A549 (cell line): ENCODE results near the gene SLC17A6. TPM values are rescaled to one million over a fixed set of nuclear protein-coding genes. Genes with fewer than 3 reads are reported as not detected.

Experiments used
- ATAC-seq, 2 experiments: fragments of 200-7000 bp in 1 of 2; fragments of >200 bp in 1 of 2; cut with Nextera tagmentation in 1 of 2; cut with Tn5 transposase in 1 of 2; 3 replicates each; pipeline versions ENCODE4 v1.8.0 to v1.9.1; 2018 to 2020; ENCODE audit warnings: mild to moderate bottlenecking in 1 of 2, moderate library complexity in 1 of 2
- CTCF ChIA-PET: fragments of 300-600 bp; sonication (Branson Sonifier 250); formaldehyde crosslinking; extraction: SDS; loops from one replicate; lab custom pipeline; 2021; ENCODE audit warnings: antibody characterized with exemption, inconsistent platforms; lab: Yijun Ruan, JAX
- POLR2A ChIA-PET: fragments of 350-600 bp; formaldehyde crosslinking; extraction: SDS; loops from one replicate; lab custom pipeline; 2021; ENCODE audit warnings: antibody characterized with exemption, inconsistent platforms; lab: Yijun Ruan, JAX
- DNase-seq, 2 experiments: peaks; one replicate each; pipeline versions ENCODE4 v3.0.0 to v3.0.0-alpha.2; 2011 to 2016; ENCODE audit warnings: low read depth in 1 of 2, low spot score in 1 of 2
- FAIRE-seq: peaks from 2 replicates; lab custom pipeline; 2011; peaks lifted over from hg19 to GRCh38; lab: Jason Lieb, UNC
- H3K27ac ChIP-seq, 2 experiments: fragments of >200 bp; sonication (Bioruptor Twin); formaldehyde crosslinking; 3 replicates each; pipeline ENCODE4 v1.5.1; 2016 to 2017
- H3K4me1 ChIP-seq: fragments of >200 bp; sonication (Bioruptor Twin); formaldehyde crosslinking; 3 replicates; pipeline ENCODE4 v1.6.1; 2016
- H3K4me2 ChIP-seq: fragments of >200 bp; sonication (Bioruptor Twin); formaldehyde crosslinking; 3 replicates; pipeline ENCODE4 v1.6.1; 2016
- H3K4me3 ChIP-seq: fragments of >200 bp; sonication (Bioruptor Twin); formaldehyde crosslinking; 3 replicates; pipeline ENCODE4 v1.5.1; 2016
- H3K9me3 ChIP-seq: fragments of >200 bp; sonication (Bioruptor Twin); formaldehyde crosslinking; 3 replicates; pipeline ENCODE4 v1.6.1; 2016
- BHLHE40 ChIP-seq: IDR thresholded peaks from 2 replicates; pipeline ENCODE4 v1.6.1; 2012; ENCODE audit warnings: low read depth, low read length, inconsistent platforms
- CEBPB ChIP-seq, 2 experiments: fragments of >200 bp in 1 of 2; sonication (Bioruptor Twin) in 1 of 2; formaldehyde crosslinking in 1 of 2; IDR thresholded peaks; 2 replicates each; pipeline ENCODE4 v1.6.1; 2012 to 2016
- CHD2 ChIP-seq: fragments of 150-350 bp; IDR thresholded peaks from 2 replicates; pipeline ENCODE4 v1.6.1; 2014; ENCODE audit warnings: low read length; ENCODE audit not compliant: partially characterized antibody
- EHF ChIP-seq: fragments of 250-450 bp; sonication (Bioruptor Pico); IDR thresholded peaks from 2 replicates; pipeline ENCODE4 v1.5.0; 2020; ENCODE audit warnings: mild to moderate bottlenecking
- EP300 ChIP-seq, 2 experiments: fragments of >200 bp; sonication (Bioruptor Twin); formaldehyde crosslinking; IDR thresholded peaks; 2 replicates in 1 of 2; 3 replicates in 1 of 2; pipeline ENCODE4 v1.6.1; 2016 to 2017
- FOSL2 ChIP-seq, 2 experiments: fragments of 450-650 bp in 1 of 2; fragments of >200 bp in 1 of 2; sonication (Bioruptor Twin) in 1 of 2; formaldehyde crosslinking; IDR thresholded peaks; 2 replicates each; pipeline versions ENCODE4 v1.5.0 to v1.6.1; 2016 to 2020; ENCODE audit warnings: mild to moderate bottlenecking in 1 of 2, moderate library complexity in 1 of 2
- FOXS1 ChIP-seq: fragments of 250-450 bp; sonication (Bioruptor Pico); IDR thresholded peaks from 2 replicates; pipeline ENCODE4 v1.5.0; 2020; ENCODE audit warnings: mild to moderate bottlenecking, moderate library complexity
- GATA3 ChIP-seq: IDR thresholded peaks from 2 replicates; pipeline ENCODE4 v1.6.1; 2012; ENCODE audit warnings: borderline replicate concordance
- HES2 ChIP-seq: fragments of >200 bp; sonication (Bioruptor Twin); formaldehyde crosslinking; IDR thresholded peaks from 2 replicates; pipeline ENCODE4 v1.6.1; 2016
- HEYL ChIP-seq: fragments of 250-450 bp; sonication (Bioruptor Pico); IDR thresholded peaks from 2 replicates; pipeline ENCODE4 v1.8.0; 2021; ENCODE audit warnings: mild to moderate bottlenecking, moderate library complexity
- HOXA7 ChIP-seq: fragments of 250-450 bp; sonication (Bioruptor Pico); IDR thresholded peaks from 2 replicates; pipeline ENCODE4 v1.5.0; 2020; ENCODE audit warnings: mild to moderate bottlenecking, moderate library complexity
- JUN ChIP-seq, 2 experiments: fragments of >200 bp; sonication (Bioruptor Twin); formaldehyde crosslinking; IDR thresholded peaks; 2 replicates in 1 of 2; 3 replicates in 1 of 2; pipeline ENCODE4 v1.6.1; 2016 to 2017
- KDM5A ChIP-seq: fragments of 200-600 bp; sonication (generic); IDR thresholded peaks from 2 replicates; pipeline ENCODE4 v1.6.1; 2016; ENCODE audit warnings: antibody characterized with exemption, mild to moderate bottlenecking
- MYC ChIP-seq: IDR thresholded peaks from 2 replicates; pipeline ENCODE4 v1.6.1; 2012; ENCODE audit warnings: mild to moderate bottlenecking, inconsistent platforms, low read length, improper control_type of control experiment, borderline replicate concordance
- NFE2L2 ChIP-seq: fragments of 150-350 bp; conservative IDR thresholded peaks from 2 replicates; pipeline ENCODE4 v1.6.1; 2014; ENCODE audit warnings: low read length
- PHF8 ChIP-seq: fragments of 200-600 bp; sonication (generic); IDR thresholded peaks from 2 replicates; pipeline ENCODE4 v1.6.1; 2016; ENCODE audit warnings: low read depth, mild to moderate bottlenecking, antibody characterized with exemption, moderate library complexity, borderline replicate concordance
- POLR2A ChIP-seq: IDR thresholded peaks from 2 replicates; pipeline ENCODE4 v1.6.1; 2012; ENCODE audit warnings: mild to moderate bottlenecking, low read length
- RARB ChIP-seq: fragments of 250-450 bp; sonication (Bioruptor Pico); IDR thresholded peaks from 2 replicates; pipeline ENCODE4 v1.8.0; 2021; ENCODE audit warnings: mild to moderate bottlenecking, moderate library complexity
- RCOR1 ChIP-seq: fragments of 150-350 bp; IDR thresholded peaks from 2 replicates; pipeline ENCODE4 v1.6.1; 2014; ENCODE audit warnings: antibody characterized with exemption, low read length, low read depth
- TFCP2L1 ChIP-seq: fragments of 250-450 bp; sonication (Bioruptor Pico); IDR thresholded peaks from 2 replicates; pipeline ENCODE4 v1.5.0; 2021; ENCODE audit warnings: mild to moderate bottlenecking
- ZFP36 ChIP-seq: fragments of 450-650 bp; IDR thresholded peaks from 2 replicates; pipeline ENCODE4 v1.6.1; 2014; ENCODE audit warnings: borderline replicate concordance; ENCODE audit not compliant: partially characterized antibody
- ZSCAN20 ChIP-seq: fragments of 250-450 bp; sonication (Bioruptor Pico); IDR thresholded peaks from 2 replicates; pipeline ENCODE4 v1.8.0; 2022; ENCODE audit warnings: mild to moderate bottlenecking, moderate library complexity
- WGBS: methylation state at CpG from one replicate; pipeline ENCODE4 v1.1.6; 2017; ENCODE audit errors: missing lambda C conversion rate; 5-methylcytosine and 5-hydroxymethylcytosine counted together
- polyA plus RNA-seq, 4 experiments: library from polyadenylated mRNA; depleted of rRNA in 3 of 4; stranded (reverse); fragments of >200 nt; fragmentation: RNase III in 1 of 4; extraction: RNeasy Plus Mini Kit Qiagen cat#74134 plus additional on column Dnase treatment in 1 of 4; gene quantifications; 2 replicates in 3 of 4; 3 replicates in 1 of 4; pipeline ENCODE4 v1.2.3, GENCODE V29; 2011 to 2017
- TF ChIP-seq, protein P1 (sequence below): IDR thresholded peaks from 2 replicates; pipeline ENCODE4 v1.6.1; 2012

Gene SLC17A6
- polyA plus RNA-seq, 2 of the 4 experiments (the other 2 are of a cell fraction) = not detected

GRCh38 chr11:22405377-22405776 is 67.2 kb downstream of the SLC17A6 start (continued):
- no peak for TF ChIP-seq ZSCAN20 (CRISPR knock-in tag)
- no peak for TF ChIP-seq GATA3
- TF ChIP-seq PHF8 = no peak
- TF ChIP-seq NFE2L2 = no peak
- no peak for TF ChIP-seq HES2
- no peak for TF ChIP-seq CHD2
- TF ChIP-seq HEYL (CRISPR knock-in tag) = no peak
- no peak for TF ChIP-seq EP300 (IDR thresholded peaks at IDR 0.05)

DNA sequence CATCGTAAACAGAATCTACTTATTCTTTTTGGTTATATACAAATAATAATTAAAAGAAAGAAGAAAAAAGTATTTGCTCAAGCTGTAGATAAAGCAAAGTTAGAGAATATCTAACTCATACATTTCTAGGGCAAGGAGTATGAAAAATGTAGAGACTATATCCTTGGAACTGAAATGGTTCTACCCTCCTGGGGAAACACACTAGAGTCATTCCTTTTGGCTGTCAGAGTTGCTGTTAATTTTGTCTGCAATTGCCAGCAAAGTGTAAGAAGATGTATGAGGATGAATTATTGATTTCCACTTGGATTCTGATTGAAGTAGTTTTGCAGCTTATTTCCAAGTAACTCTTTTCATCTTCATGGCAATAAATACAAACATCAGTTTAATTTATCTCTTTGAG is 69.1 kb downstream of the SLC17A6 start:
- 27% methylated on average over 1 of the region's 1 CpG for WGBS
- TF ChIP-seq ZSCAN20 (CRISPR knock-in tag) (no peak), CEBPB (IDR thresholded peaks at IDR 0.05) (no peak), BHLHE40 (no peak), POLR2A (no peak), JUN (IDR thresholded peaks at IDR 0.05) (no peak), MYC (no peak), HOXA7 (CRISPR knock-in tag) (no peak), KDM5A (no peak), CHD2 (no peak), RCOR1 (no peak), ZFP36 (no peak), HES2 (no peak)
- TF ChIP-seq, protein P1, sequence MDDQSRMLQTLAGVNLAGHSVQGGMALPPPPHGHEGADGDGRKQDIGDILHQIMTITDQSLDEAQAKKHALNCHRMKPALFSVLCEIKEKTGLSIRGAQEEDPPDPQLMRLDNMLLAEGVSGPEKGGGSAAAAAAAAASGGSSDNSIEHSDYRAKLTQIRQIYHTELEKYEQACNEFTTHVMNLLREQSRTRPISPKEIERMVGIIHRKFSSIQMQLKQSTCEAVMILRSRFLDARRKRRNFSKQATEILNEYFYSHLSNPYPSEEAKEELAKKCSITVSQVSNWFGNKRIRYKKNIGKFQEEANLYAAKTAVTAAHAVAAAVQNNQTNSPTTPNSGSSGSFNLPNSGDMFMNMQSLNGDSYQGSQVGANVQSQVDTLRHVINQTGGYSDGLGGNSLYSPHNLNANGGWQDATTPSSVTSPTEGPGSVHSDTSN = no peak
- TF ChIP-seq, all 56 proteins: peak for 0
- H3K9me3 ChIP-seq = no peaks in the 10 kb centered on the region
- ChIA-PET CTCF (no interaction called here), POLR2A (no interaction called here)
- no peak overlapping the region for H3K4me3 ChIP-seq
- H3K27ac ChIP-seq = no peak overlapping the region
- no peak overlapping the region for H3K4me2 ChIP-seq
- H3K4me1 ChIP-seq = no peaks in the 10 kb centered on the region
- DNase-seq (no peak), ATAC-seq (no peak), FAIRE-seq (no peak)

- ChIA-PET POLR2A (no interaction called here), CTCF (interaction anchor here (0.6 kb wide), 1 partner anchor 10 kb away, joined by 4 read pairs; no protein-coding TSS in a partner anchor)
- H3K4me1 ChIP-seq = no peaks in the 10 kb centered on the region
- no peak overlapping the region for H3K27ac ChIP-seq
- ATAC-seq (no peak), DNase-seq (no peak), FAIRE-seq (no peak)
- H3K4me2 ChIP-seq = no peak overlapping the region
- H3K4me3 ChIP-seq = no peak overlapping the region
- H3K9me3 ChIP-seq = no peaks in the 10 kb centered on the region
- TF ChIP-seq POLR2A (no peak), RARB (CRISPR knock-in tag) (no peak), FOXS1 (CRISPR knock-in tag) (no peak), TFCP2L1 (no peak), HEYL (CRISPR knock-in tag) (no peak), HES2 (no peak), KDM5A (no peak), FOSL2 (IDR thresholded peaks at IDR 0.05) (no peak), FOSL2 (CRISPR knock-in tag; IDR thresholded peaks at IDR 0.05) (no peak), EHF (CRISPR knock-in tag) (no peak)
- 11% methylated on average over 2 of the region's 2 CpGs for WGBS
These were observed 69.7 kb downstream of the SLC17A6 start for GRCh38 chr11:22407921-22408320.
